Vagina (tissue), 2 donors: ENCODE measurements around the gene ZNF398. TPM values are rescaled to one million over a fixed set of nuclear protein-coding genes. Genes with fewer than 3 reads are reported as not detected.

Source experiments
- DNase-seq, 2 donors: peaks; one replicate each; pipeline ENCODE4 v3.0.0-alpha.2; 2017; ENCODE audit errors: extremely low spot score in 2 of 2
- H3K27ac ChIP-seq: fragments of 200-600 bp; sonication (generic); one replicate; pipeline ENCODE4 v1.5.1; 2019
- H3K27me3 ChIP-seq: fragments of 200-600 bp; sonication (generic); one replicate; pipeline ENCODE4 v1.5.1; 2019
- H3K36me3 ChIP-seq, 2 donors: fragments of 200-600 bp; sonication (generic); one replicate each; pipeline ENCODE4 v1.5.1; 2017 to 2019
- H3K4me1 ChIP-seq: fragments of 200-600 bp; sonication (generic); one replicate; pipeline ENCODE4 v1.5.1; 2019
- H3K4me3 ChIP-seq, 2 donors: fragments of 200-600 bp; sonication (generic); 1 replicate in 1 of 2; 2 replicates in 1 of 2; pipeline ENCODE4 v1.5.1; 2016 to 2019
- H3K9me3 ChIP-seq: fragments of 200-600 bp; sonication (generic); one replicate; pipeline ENCODE4 v1.5.1; 2019
- POLR2A ChIP-seq, 2 donors: fragments of 450-650 bp; IDR thresholded peaks; one replicate each; pipeline ENCODE4 v1.6.1; 2017; ENCODE audit warnings: antibody characterized with exemption in 2 of 2, mild to moderate bottlenecking in 2 of 2, moderate library complexity in 2 of 2
- POLR2AphosphoS5 ChIP-seq, 2 donors: sonication (generic); formaldehyde crosslinking; IDR thresholded peaks; one replicate each; pipeline ENCODE4 v1.9.0; 2017; ENCODE audit warnings: antibody characterized with exemption in 2 of 2, mild to moderate bottlenecking in 2 of 2, low read depth in 1 of 2; ENCODE audit not compliant: insufficient read depth in 1 of 2
- intact Hi-C: fragments of 100-400 bp; cut with DNase I; formaldehyde crosslinking; loops from one replicate; pipeline ENCODE4 v1.15.1; 2023
- total RNA-seq: library from RNA; depleted of rRNA; stranded (reverse); fragments of >200 nt; gene quantifications from one replicate; pipeline ENCODE4 v1.2.3, GENCODE V29; 2016
- TF ChIP-seq, protein P1 (sequence below), 3 experiments: fragments of 450-650 bp in 2 of 3; fragments of 200-600 bp in 1 of 3; sonication (generic) in 1 of 3; IDR thresholded peaks; one replicate each; pipeline ENCODE4 v1.5.1; 2017 to 2019; ENCODE audit warnings: antibody characterized with exemption in 3 of 3, mild to moderate bottlenecking in 2 of 3, moderate library complexity in 2 of 3

The ZNF398 gene
- total RNA-seq, 1 donor from 2014 or later, result 21.4 TPM

DNA sequence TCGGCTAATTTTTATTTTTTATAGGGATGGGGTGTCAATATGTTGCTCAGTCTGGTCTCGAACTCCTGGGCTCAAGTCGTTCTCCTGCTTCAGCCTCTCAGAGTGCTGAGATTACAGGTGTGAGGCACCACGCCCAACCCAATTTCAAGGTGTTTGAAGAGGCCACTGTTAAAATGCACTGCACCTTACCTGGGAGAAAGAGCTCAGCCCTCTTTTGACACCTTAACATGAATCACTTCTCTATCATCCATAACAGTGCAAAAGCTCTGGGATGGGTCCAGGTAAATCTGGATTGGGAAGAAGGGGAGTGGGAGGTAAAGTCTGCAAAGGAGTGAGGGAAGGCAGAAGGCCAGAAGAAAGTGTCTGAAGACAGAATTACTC lies 47.5 kb downstream of the ZNF398 start:
- no peak for TF ChIP-seq POLR2A (IDR thresholded peaks at IDR 0.05)
- TF ChIP-seq, protein P1, sequence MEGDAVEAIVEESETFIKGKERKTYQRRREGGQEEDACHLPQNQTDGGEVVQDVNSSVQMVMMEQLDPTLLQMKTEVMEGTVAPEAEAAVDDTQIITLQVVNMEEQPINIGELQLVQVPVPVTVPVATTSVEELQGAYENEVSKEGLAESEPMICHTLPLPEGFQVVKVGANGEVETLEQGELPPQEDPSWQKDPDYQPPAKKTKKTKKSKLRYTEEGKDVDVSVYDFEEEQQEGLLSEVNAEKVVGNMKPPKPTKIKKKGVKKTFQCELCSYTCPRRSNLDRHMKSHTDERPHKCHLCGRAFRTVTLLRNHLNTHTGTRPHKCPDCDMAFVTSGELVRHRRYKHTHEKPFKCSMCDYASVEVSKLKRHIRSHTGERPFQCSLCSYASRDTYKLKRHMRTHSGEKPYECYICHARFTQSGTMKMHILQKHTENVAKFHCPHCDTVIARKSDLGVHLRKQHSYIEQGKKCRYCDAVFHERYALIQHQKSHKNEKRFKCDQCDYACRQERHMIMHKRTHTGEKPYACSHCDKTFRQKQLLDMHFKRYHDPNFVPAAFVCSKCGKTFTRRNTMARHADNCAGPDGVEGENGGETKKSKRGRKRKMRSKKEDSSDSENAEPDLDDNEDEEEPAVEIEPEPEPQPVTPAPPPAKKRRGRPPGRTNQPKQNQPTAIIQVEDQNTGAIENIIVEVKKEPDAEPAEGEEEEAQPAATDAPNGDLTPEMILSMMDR (IDR thresholded peaks at IDR 0.05), result no peak
- no peak for TF ChIP-seq POLR2AphosphoS5 (IDR thresholded peaks at IDR 0.05; ENCODE audit: insufficient read depth in 1 of 2, low read depth in 1 of 2)
- intact Hi-C loops, result no loop called here
- no peak for DNase-seq
- Histone ChIP-seq H3K9me3 (no peaks in the 10 kb centered on the region), H3K27me3 (no peaks in the 10 kb centered on the region), H3K4me1 (peaks cover 26% of the 10 kb centered on the region), H3K36me3 (peaks cover 0 to 14% of the 10 kb centered on the region in 2 donors), H3K27ac (peak overlapping the region; percentile 90), H3K4me3 (peak overlapping the region; percentile 80 to 99)

DNA sequence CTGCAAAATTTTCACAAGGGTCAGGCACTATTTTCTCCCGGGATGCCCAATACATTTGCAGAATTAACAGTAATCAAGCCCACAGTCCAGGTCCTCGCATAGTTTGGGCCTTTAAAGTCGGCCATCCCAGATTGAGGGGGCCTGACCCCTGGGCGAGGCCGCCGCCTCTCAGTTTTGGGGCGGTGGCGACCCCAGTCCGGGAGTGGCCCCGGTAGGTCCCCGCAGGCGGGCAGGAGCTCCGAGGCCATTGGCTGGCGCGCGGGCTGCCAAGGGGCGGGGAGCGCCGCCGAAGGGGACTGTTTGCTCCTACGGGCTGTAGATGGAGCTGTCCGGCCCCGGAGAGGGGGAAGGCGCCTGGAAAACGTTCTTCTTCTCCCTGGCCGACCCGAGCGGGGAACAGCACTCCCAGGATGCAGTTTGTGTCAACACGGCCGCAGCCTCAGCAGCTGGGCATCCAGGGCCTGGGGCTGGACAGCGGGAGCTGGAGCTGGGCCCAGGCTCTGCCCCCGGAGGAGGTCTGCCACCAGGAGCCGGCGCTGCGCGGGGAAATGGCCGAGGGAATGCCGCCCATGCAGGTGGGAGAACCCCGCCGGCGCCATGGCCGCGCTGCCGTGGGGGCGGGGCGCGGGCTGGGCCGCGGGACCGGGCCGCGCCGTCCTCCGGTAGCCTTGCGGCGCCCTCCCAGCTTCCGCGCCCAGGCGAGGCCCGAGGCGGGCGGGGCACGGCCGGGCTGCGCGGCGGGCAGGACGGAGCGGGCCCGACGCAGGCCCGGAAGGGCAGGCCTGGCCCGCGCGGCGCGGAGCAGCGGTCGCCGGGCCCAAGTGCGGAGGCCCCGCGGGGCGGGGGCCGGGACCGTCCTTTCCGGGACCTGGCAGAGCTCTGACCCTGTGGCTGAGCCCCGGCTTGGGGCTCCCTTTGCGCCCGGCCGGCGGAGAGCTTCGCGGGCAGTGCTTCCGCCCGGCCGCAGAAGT lies 48.2 kb downstream of the ZNF398 start, which contains the start of gene ZNF282:
ZNF282 (plus strand) TSS at position 367 of the 971 bp plus-strand sequence; CDS start at position 411, 44 bp downstream.
- Histone ChIP-seq H3K27me3 (no peaks in the 10 kb centered on the region), H3K9me3 (no peaks in the 10 kb centered on the region), H3K4me3 (peak within 1 kb of the TSS; percentile 80 to 99), H3K27ac (peak within 1 kb of the TSS; percentile 90), H3K4me1 (peaks cover 26% of the 10 kb centered on the region), H3K36me3 (peaks cover 0 to 21% of the 10 kb centered on the region in 2 donors)
- intact Hi-C loops, result no loop called here
- TF ChIP-seq, protein P1 (IDR thresholded peaks at IDR 0.05), result peak in 2 of 3 experiments; percentile 26 to 48
- TF ChIP-seq POLR2A (IDR thresholded peaks at IDR 0.05) (no peak), POLR2AphosphoS5 (IDR thresholded peaks at IDR 0.05; ENCODE audit: insufficient read depth in 1 of 2, low read depth in 1 of 2) (peak in 1 of 2 donors; percentile 73)
- no peak for DNase-seq

DNA sequence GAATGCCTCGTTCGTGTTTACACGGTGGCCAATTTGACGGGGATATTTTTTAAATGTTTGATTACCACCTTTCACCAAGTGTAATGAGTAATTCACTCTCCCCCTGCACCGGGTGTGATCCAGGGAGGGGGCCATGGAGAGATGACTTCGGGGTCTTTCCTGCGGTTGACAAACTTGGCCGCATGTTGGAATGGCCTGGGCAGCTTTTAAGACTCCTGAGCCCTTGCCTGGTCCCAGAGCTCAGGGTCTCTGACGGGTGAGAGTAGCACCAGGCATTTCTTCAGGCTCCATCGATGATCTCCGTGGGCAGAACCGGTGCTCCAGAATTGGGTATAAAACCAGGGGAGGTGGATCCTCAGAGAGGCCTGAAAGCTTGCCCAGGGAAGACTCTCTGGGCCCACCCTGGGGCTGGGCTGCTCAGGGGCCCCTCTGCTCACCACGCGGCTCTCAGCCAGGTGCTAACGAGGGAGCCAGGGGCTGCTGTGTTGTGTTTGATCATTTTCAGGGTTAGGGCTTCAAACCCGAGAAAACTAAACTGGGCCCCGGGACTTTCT lies 49.0 kb downstream of the ZNF398 start:
- no peaks in the 10 kb centered on the region for H3K27me3 ChIP-seq
- H3K4me3 ChIP-seq, result peak overlapping the region; percentile 80 to 99
- intact Hi-C loops, result no loop called here
- H3K9me3 ChIP-seq, result no peaks in the 10 kb centered on the region
- H3K36me3 ChIP-seq, result peaks cover 0 to 28% of the 10 kb centered on the region in 2 donors
- H3K27ac ChIP-seq, result peak overlapping the region; percentile 90
- peaks cover 26% of the 10 kb centered on the region for H3K4me1 ChIP-seq
- TF ChIP-seq, protein P1 (IDR thresholded peaks at IDR 0.05), result no peak
- no peak for TF ChIP-seq POLR2AphosphoS5 (IDR thresholded peaks at IDR 0.05; ENCODE audit: insufficient read depth in 1 of 2, low read depth in 1 of 2)
- TF ChIP-seq POLR2A (IDR thresholded peaks at IDR 0.05), result no peak
- DNase-seq, result no peak

DNA sequence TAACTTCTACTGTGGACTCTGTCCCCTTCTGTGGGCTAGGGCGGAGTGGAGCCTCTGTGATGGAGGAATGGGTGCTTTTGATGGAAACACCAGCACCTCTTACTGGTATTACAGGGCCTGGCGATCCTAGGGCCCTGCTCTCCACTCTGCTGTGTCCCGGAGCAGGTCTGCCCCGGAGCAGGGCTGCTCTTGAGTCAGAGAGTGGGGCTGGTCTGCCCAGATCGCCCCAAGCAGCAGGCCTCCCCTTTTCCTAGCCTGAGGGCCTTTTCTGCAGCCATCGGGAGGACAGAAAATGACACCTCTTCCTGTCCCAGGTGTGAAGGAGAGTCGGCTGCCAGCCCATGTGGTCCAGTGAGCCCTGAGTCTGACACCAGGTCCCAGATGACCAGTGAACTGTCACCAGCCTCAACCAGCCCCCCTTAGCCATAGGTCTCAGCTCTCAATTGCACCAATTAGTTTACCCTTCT lies 49.5 kb downstream of the ZNF398 start:
- H3K27ac ChIP-seq, result peak overlapping the region; percentile 90
- intact Hi-C loops, result no loop called here
- peaks cover 26% of the 10 kb centered on the region for H3K4me1 ChIP-seq
- no peak for DNase-seq
- H3K27me3 ChIP-seq, result no peaks in the 10 kb centered on the region
- H3K4me3 ChIP-seq, result peak overlapping the region; percentile 80 to 99
- TF ChIP-seq POLR2A (IDR thresholded peaks at IDR 0.05) (no peak), POLR2AphosphoS5 (IDR thresholded peaks at IDR 0.05; ENCODE audit: insufficient read depth in 1 of 2, low read depth in 1 of 2) (no peak)
- TF ChIP-seq, protein P1 (IDR thresholded peaks at IDR 0.05), result no peak
- peaks cover 0 to 34% of the 10 kb centered on the region in 2 donors for H3K36me3 ChIP-seq
- H3K9me3 ChIP-seq, result no peaks in the 10 kb centered on the region
